Gastrocnemius medialis (tissue), 4 donors: ENCODE measurements around the gene IL2RA.

Source experiments
- POLR2A ChIP-seq, 2 donors: fragments of 450-650 bp; IDR thresholded peaks; one replicate each; pipeline ENCODE4 v1.6.1; 2017; ENCODE audit warnings: antibody characterized with exemption in 2 of 2, mild to moderate bottlenecking in 2 of 2, moderate library complexity in 2 of 2
- TF ChIP-seq, protein P1 (sequence below), 5 experiments: fragments of 450-650 bp in 3 of 5; fragments of 200-600 bp in 2 of 5; sonication (generic) in 2 of 5; IDR thresholded peaks in 4 of 5; conservative IDR thresholded peaks in 1 of 5; 1 replicate in 4 of 5; 2 replicates in 1 of 5; pipeline ENCODE4 v1.5.1; 2016 to 2019; ENCODE audit warnings: antibody characterized with exemption in 5 of 5, mild to moderate bottlenecking in 3 of 5, moderate library complexity in 3 of 5

DNA sequence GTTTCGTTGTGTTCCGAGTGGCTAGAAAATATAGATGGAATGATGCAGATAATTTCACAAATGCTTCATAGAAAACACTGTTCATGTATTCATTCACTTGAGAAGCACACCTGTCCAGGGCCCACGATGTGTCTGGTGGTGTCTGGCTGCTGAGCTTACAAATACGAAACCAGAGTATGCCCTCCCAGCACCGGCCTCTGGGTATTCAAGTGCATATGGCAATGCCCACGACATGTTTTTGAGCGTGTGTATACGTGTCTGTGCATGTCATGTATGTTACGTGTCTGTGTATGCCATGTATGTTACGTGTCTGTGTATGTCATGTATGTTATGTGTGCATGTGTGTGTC lies 37.9 kb downstream of the IL2RA start:
- TF ChIP-seq, protein P1, sequence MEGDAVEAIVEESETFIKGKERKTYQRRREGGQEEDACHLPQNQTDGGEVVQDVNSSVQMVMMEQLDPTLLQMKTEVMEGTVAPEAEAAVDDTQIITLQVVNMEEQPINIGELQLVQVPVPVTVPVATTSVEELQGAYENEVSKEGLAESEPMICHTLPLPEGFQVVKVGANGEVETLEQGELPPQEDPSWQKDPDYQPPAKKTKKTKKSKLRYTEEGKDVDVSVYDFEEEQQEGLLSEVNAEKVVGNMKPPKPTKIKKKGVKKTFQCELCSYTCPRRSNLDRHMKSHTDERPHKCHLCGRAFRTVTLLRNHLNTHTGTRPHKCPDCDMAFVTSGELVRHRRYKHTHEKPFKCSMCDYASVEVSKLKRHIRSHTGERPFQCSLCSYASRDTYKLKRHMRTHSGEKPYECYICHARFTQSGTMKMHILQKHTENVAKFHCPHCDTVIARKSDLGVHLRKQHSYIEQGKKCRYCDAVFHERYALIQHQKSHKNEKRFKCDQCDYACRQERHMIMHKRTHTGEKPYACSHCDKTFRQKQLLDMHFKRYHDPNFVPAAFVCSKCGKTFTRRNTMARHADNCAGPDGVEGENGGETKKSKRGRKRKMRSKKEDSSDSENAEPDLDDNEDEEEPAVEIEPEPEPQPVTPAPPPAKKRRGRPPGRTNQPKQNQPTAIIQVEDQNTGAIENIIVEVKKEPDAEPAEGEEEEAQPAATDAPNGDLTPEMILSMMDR (IDR thresholded peaks at IDR 0.05 in 4 of 5, conservative IDR thresholded peaks at IDR 0.05 in 1 of 5): no peak
- no peak for TF ChIP-seq POLR2A (IDR thresholded peaks at IDR 0.05)
